Trophoblast cell (in vitro differentiated cells and primary cell): ENCODE results near the gene NKIRAS1.

ENCODE experiments used
- DNase-seq, 2 donors: peaks; one replicate each; pipeline ENCODE4 v3.0.0-alpha.2; 2016
- H2AFZ ChIP-seq: 2 replicates; pipeline ENCODE4 v1.6.1; 2013; ENCODE audit warnings: low read length, moderate library complexity, mild to moderate bottlenecking; ENCODE audit not compliant: insufficient read depth, poor library complexity
- H2AK5ac ChIP-seq: 2 replicates; pipeline ENCODE4 v1.6.1; 2013; ENCODE audit warnings: mild to moderate bottlenecking, low read length
- H2BK120ac ChIP-seq: 2 replicates; pipeline ENCODE4 v1.6.1; 2013; ENCODE audit warnings: low read length, mild to moderate bottlenecking, moderate library complexity; ENCODE audit not compliant: insufficient read depth, poor library complexity
- H2BK12ac ChIP-seq: 2 replicates; pipeline ENCODE4 v1.6.1; 2013; ENCODE audit warnings: mild to moderate bottlenecking, low read length, moderate library complexity
- H2BK5ac ChIP-seq: 2 replicates; pipeline ENCODE4 v1.6.1; 2013; ENCODE audit warnings: low read length, low read depth, moderate library complexity, mild to moderate bottlenecking; ENCODE audit not compliant: poor library complexity
- H3K14ac ChIP-seq: 2 replicates; pipeline ENCODE4 v1.6.1; 2013; ENCODE audit warnings: mild to moderate bottlenecking, low read length
- H3K18ac ChIP-seq: 2 replicates; pipeline ENCODE4 v1.6.1; 2013; ENCODE audit warnings: mild to moderate bottlenecking, low read length
- H3K23ac ChIP-seq: 2 replicates; pipeline ENCODE4 v1.6.1; 2013; ENCODE audit warnings: low read length
- H3K27ac ChIP-seq: 2 replicates; pipeline ENCODE4 v1.5.1; 2013; ENCODE audit warnings: low read depth, mild to moderate bottlenecking, inconsistent platforms, low read length, moderate library complexity
- H3K27me3 ChIP-seq: 2 replicates; pipeline ENCODE4 v1.6.1; 2013; ENCODE audit warnings: inconsistent platforms, mild to moderate bottlenecking, low read length, moderate library complexity; ENCODE audit not compliant: insufficient read depth
- H3K36me3 ChIP-seq, 2 experiments: 1 replicate in 1 of 2; 2 replicates in 1 of 2; pipeline ENCODE4 v1.6.1; 2013; ENCODE audit warnings: low read length in 2 of 2, mild to moderate bottlenecking in 2 of 2, moderate library complexity in 1 of 2; ENCODE audit not compliant: insufficient read depth in 2 of 2, control insufficient read depth in 1 of 2
- H3K4ac ChIP-seq: 2 replicates; pipeline ENCODE4 v1.6.1; 2013; ENCODE audit warnings: low read depth, mild to moderate bottlenecking, low read length, moderate library complexity
- H3K4me1 ChIP-seq, 2 experiments: 1 replicate in 1 of 2; 2 replicates in 1 of 2; pipeline ENCODE4 v1.6.1; 2013; ENCODE audit warnings: low read length in 2 of 2, mild to moderate bottlenecking in 2 of 2, moderate library complexity in 1 of 2; ENCODE audit not compliant: insufficient read depth in 2 of 2, control insufficient read depth in 1 of 2
- H3K4me2 ChIP-seq: 2 replicates; pipeline ENCODE4 v1.6.1; 2013; ENCODE audit warnings: inconsistent platforms, mild to moderate bottlenecking, low read length, moderate library complexity
- H3K4me3 ChIP-seq: 2 replicates; pipeline ENCODE4 v1.5.1; 2013; ENCODE audit warnings: mild to moderate bottlenecking, low read depth, low read length, inconsistent platforms
- H3K79me1 ChIP-seq: one replicate; pipeline ENCODE4 v1.6.1; 2013; ENCODE audit warnings: low read length
- H3K79me2 ChIP-seq: 2 replicates; pipeline ENCODE4 v1.6.1; 2013; ENCODE audit warnings: low read length, mild to moderate bottlenecking; ENCODE audit not compliant: control insufficient read depth, insufficient read depth, poor library complexity
- H3K9ac ChIP-seq: 2 replicates; pipeline ENCODE4 v1.6.1; 2013; ENCODE audit warnings: mild to moderate bottlenecking, low read length
- H3K9me3 ChIP-seq: 2 replicates; pipeline ENCODE4 v1.6.1; 2013; ENCODE audit warnings: low read depth, mild to moderate bottlenecking, control low read depth, inconsistent platforms, low read length; ENCODE audit not compliant: insufficient read depth
- H4K12ac ChIP-seq: 2 replicates; pipeline ENCODE4 v1.6.1; 2013; ENCODE audit warnings: low read depth, mild to moderate bottlenecking, low read length, moderate library complexity
- H4K8ac ChIP-seq: 2 replicates; pipeline ENCODE4 v1.6.1; 2013; ENCODE audit warnings: low read depth, mild to moderate bottlenecking, low read length, moderate library complexity
- H4K91ac ChIP-seq: one replicate; pipeline ENCODE4 v1.6.1; 2013; ENCODE audit warnings: low read depth, mild to moderate bottlenecking, low read length, moderate library complexity
- WGBS: extraction: QIAGEN DNeasy Blood & Tissue Kit; methylation state at CpG from one replicate; pipeline ENCODE4 v1.1.7; 2013; ENCODE audit warnings: missing lambda C conversion rate; ENCODE audit not compliant: insufficient read length, insufficient coverage; ENCODE audit errors: extremely low coverage; 5-methylcytosine and 5-hydroxymethylcytosine counted together

The NKIRAS1 gene

GRCh38 chr3:23923786-23924185 is 7.0 kb upstream of the NKIRAS1 start:
- Histone ChIP-seq H3K27me3 (no peaks in the 10 kb centered on the region), H2BK5ac (no peak overlapping the region), H2AK5ac (no peak overlapping the region), H3K4me1 (no peaks in the 10 kb centered on the region), H4K91ac (no peak overlapping the region), H3K79me1 (no peaks in the 10 kb centered on the region), H4K8ac (no peak overlapping the region), H2BK12ac (no peak overlapping the region), H3K23ac (no peak overlapping the region), H3K14ac (no peak overlapping the region), H3K18ac (no peak overlapping the region), H3K9me3 (no peaks in the 10 kb centered on the region), H3K4me3 (no peak overlapping the region), H3K27ac (no peak overlapping the region), H4K12ac (no peak overlapping the region), H3K36me3 (peaks cover 3 to 12% of the 10 kb centered on the region in 2 experiments), H3K4ac (no peak overlapping the region), H3K9ac (no peak overlapping the region), H3K79me2 (no peaks in the 10 kb centered on the region), H2BK120ac (no peak overlapping the region), H2AFZ (no peak overlapping the region), H3K4me2 (no peak overlapping the region)
- WGBS, result no CpG with 5 or more reads among the region's 2 CpGs
- no peak for DNase-seq

GRCh38 chr3:23921052-23921511 is 4.3 kb upstream of the NKIRAS1 start:
- Histone ChIP-seq H3K79me2 (peaks cover 16% of the 10 kb centered on the region), H2BK5ac (no peak overlapping the region), H4K91ac (no peak overlapping the region), H3K79me1 (peaks cover 14% of the 10 kb centered on the region), H2BK12ac (no peak overlapping the region), H3K23ac (no peak overlapping the region), H2AFZ (no peak overlapping the region), H3K4me2 (no peak overlapping the region), H2AK5ac (no peak overlapping the region), H3K4me1 (no peaks in the 10 kb centered on the region), H3K36me3 (peaks cover 5 to 17% of the 10 kb centered on the region in 2 experiments), H3K4me3 (no peak overlapping the region), H3K18ac (no peak overlapping the region), H2BK120ac (no peak overlapping the region), H3K9ac (no peak overlapping the region), H3K27me3 (peaks cover 2% of the 10 kb centered on the region), H3K9me3 (no peaks in the 10 kb centered on the region), H3K14ac (no peak overlapping the region), H3K27ac (no peak overlapping the region), H3K4ac (no peak overlapping the region), H4K12ac (no peak overlapping the region), H4K8ac (no peak overlapping the region)
- no CpG with 5 or more reads among the region's 3 CpGs for WGBS
- DNase-seq, result no peak

GRCh38 chr3:23920151-23920655 is 3.4 kb upstream of the NKIRAS1 start:
- Histone ChIP-seq H3K4me1 (peaks cover 0 to 4% of the 10 kb centered on the region in 2 experiments), H2BK12ac (no peak overlapping the region), H3K9ac (no peak overlapping the region), H3K9me3 (no peaks in the 10 kb centered on the region), H3K18ac (no peak overlapping the region), H3K23ac (peak overlapping the region; percentile 33), H3K36me3 (peaks cover 5 to 17% of the 10 kb centered on the region in 2 experiments), H3K27ac (no peak overlapping the region), H3K79me2 (peaks cover 16% of the 10 kb centered on the region), H3K4me2 (no peak overlapping the region), H4K91ac (no peak overlapping the region), H3K14ac (no peak overlapping the region), H2BK5ac (no peak overlapping the region), H4K8ac (no peak overlapping the region), H3K79me1 (peaks cover 14% of the 10 kb centered on the region), H4K12ac (no peak overlapping the region), H2AFZ (no peak overlapping the region), H3K27me3 (peaks cover 2% of the 10 kb centered on the region), H2AK5ac (no peak overlapping the region), H3K4ac (no peak overlapping the region), H2BK120ac (no peak overlapping the region), H3K4me3 (no peak overlapping the region)
- DNase-seq, result no peak
- WGBS, result no CpG with 5 or more reads among the region's 5 CpGs

GRCh38 chr3:23919628-23920027 is 2.8 kb upstream of the NKIRAS1 start:
- H3K4me2 ChIP-seq, result no peak overlapping the region
- peaks cover 14% of the 10 kb centered on the region for H3K79me1 ChIP-seq
- no peak for DNase-seq
- peaks cover 17% of the 10 kb centered on the region for H3K79me2 ChIP-seq
- H3K27me3 ChIP-seq, result peaks cover 2% of the 10 kb centered on the region
- no peak overlapping the region for H2AFZ ChIP-seq
- H3K36me3 ChIP-seq, result peaks cover 5 to 17% of the 10 kb centered on the region in 2 experiments
- H2BK12ac ChIP-seq, result no peak overlapping the region
- no peak overlapping the region for H2AK5ac ChIP-seq
- H2BK5ac ChIP-seq, result no peak overlapping the region
- no peak overlapping the region for H3K14ac ChIP-seq
- H3K4me3 ChIP-seq, result no peak overlapping the region
- no peak overlapping the region for H3K27ac ChIP-seq
- H4K8ac ChIP-seq, result no peak overlapping the region
- no peak overlapping the region for H2BK120ac ChIP-seq
- no peak overlapping the region for H3K23ac ChIP-seq
- no peak overlapping the region for H3K9ac ChIP-seq
- H3K4ac ChIP-seq, result no peak overlapping the region
- no peak overlapping the region for H3K18ac ChIP-seq
- no CpG with 5 or more reads among the region's 2 CpGs for WGBS
- no peaks in the 10 kb centered on the region for H3K9me3 ChIP-seq
- H3K4me1 ChIP-seq, result peaks cover 0 to 6% of the 10 kb centered on the region in 2 experiments
- H4K12ac ChIP-seq, result no peak overlapping the region
- H4K91ac ChIP-seq, result no peak overlapping the region
